ENCODE results near the gene NELFB. TPM values are rescaled to one million over a fixed set of nuclear protein-coding genes. Genes with fewer than 3 reads are reported as not detected.
A peak's percentile ranks its signal among the peaks of the same experiment; 100 is the strongest.

The NELFB gene
- total and polyA plus RNA-seq, 9 of the 15 experiments (the other 6 are each of a cell fraction or from before 2014, with no cell fraction given): 0.24 to 84.0 (median 29.7) TPM

DNA sequence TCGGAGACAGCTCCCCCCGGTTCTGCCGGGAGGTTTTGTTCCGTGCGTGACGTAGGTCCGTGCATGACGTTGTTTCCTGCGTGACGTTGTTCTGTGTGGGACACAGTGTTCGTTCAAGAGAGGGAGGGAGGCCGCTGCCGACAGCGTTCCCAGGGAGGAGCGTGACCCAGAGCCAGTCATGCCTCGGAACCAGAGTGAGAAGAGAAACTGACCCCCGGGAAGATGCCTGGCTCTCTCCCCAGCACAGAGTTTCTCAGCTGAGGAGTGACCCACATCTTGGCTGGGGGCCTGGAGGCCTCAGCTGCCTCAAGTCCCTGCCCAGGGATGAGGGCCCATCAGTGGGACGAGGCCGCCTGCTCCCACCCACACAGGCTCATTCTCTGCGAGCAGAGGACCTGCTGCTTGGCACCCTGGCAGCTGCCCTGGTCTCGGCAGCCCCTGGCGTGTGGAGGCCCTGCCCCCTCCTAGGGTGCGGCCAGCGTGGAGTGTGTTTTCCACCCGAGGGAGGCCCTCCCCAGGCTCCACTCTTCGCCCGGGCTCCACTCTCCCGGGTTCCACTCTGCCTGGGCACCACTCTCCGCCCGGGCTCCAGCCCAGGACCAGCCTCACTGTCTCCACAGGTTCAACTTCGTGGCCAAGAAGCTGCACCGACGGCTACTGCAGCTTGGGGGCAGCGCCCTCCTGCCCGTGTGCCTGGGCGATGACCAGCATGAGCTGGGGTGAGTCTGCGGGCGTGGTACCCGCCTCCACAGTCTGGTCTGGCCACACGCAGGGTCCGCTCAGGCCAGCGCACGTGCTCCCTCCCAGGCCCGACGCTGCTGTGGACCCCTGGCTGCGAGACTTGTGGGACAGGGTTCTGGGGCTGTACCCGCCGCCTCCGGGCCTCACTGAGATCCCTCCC is 41.7 kb upstream of the NELFB start:
- Histone ChIP-seq H3K9me3 (replicated peaks; ENCODE audit: control insufficient read depth, insufficient read depth, low read depth, low read length) (no peaks in the 10 kb centered on the region), H3K79me2 (ENCODE audit: control insufficient read depth, insufficient read depth, low read length) (peaks cover 12% of the 10 kb centered on the region; the same call in 2 of the 3 replicates), H3K4me3 (no peak overlapping the region), H3K9me1 (ENCODE audit: control insufficient read depth, insufficient read depth, low read length) (no peaks in the 10 kb centered on the region), H3K27me3 (ENCODE audit: control insufficient read depth in 2 of 2, insufficient read depth in 2 of 2, low read length in 2 of 2) (no peaks in the 10 kb centered on the region), H3K36me3 (ENCODE audit: control insufficient read depth, insufficient read depth, low read length) (peaks cover 48% of the 10 kb centered on the region; the same call in 2 of the 3 replicates), H2AFZ (ENCODE audit: low read depth, low read length) (no peak overlapping the region), H3K4me2 (ENCODE audit: insufficient read depth, low read length) (no peak overlapping the region), H3K9ac (ENCODE audit: insufficient read depth in 1 of 2, low read depth in 2 of 2, low read length in 2 of 2) (no peak overlapping the region), H3K27ac (ENCODE audit: extremely low read depth, low read depth, low read length) (no peak overlapping the region), H4K20me1 (replicated peaks; ENCODE audit: control insufficient read depth, insufficient read depth, low read length) (peaks cover 3% of the 10 kb centered on the region; the same call in 1 of the 2 replicates), H3K4me1 (replicated peaks in 1 of 2; ENCODE audit: control insufficient read depth in 2 of 2, insufficient read depth in 2 of 2, low read length in 2 of 2) (peaks cover 14 to 61% of the 10 kb centered on the region in 2 experiments)
- ATAC-seq (no peak), FAIRE-seq (no peak), DNase-seq (ENCODE audit: extremely low read depth in 1 of 4, low spot score in 3 of 4) (no peak)
- 89% methylated on average over 26 of the region's 49 CpGs for WGBS (ENCODE audit: insufficient coverage, low coverage, missing lambda C conversion rate)
- in situ Hi-C loops (cut with MboI) (no loop called here), intact Hi-C loops (cut with micrococcal nuclease) (no loop called here)
- CTCF ChIA-PET (ENCODE audit: low intra/inter-chr PET ratio): no interaction called here
- BruUV-seq (replicated peaks): no TSS peak
- POLR2A ChIA-PET: interaction anchor here (1.0 to 1.2 kb wide), 2 partner anchors 9 to 32 kb away, joined by 3 read pairs; no protein-coding TSS in a partner anchor
- TF ChIP-seq SAFB (IDR thresholded peaks at IDR 0.05; ENCODE audit: borderline replicate concordance, low read depth, low read length) (no peak), U2AF2 (optimal IDR thresholded peaks at IDR 0.05; ENCODE audit: low read depth, low read length) (no peak), FOXM1 (IDR thresholded peaks at IDR 0.05; ENCODE audit: low read depth) (no peak), FOXM1 (CRISPR knock-in tag; IDR thresholded peaks at IDR 0.05; ENCODE audit: low read depth) (no peak), ZNF41 (CRISPR knock-in tag; conservative IDR thresholded peaks at IDR 0.05) (no peak), GTF2A2 (tag; IDR thresholded peaks at IDR 0.05) (no peak), NR2F6 (CRISPR knock-in tag; IDR thresholded peaks at IDR 0.05) (no peak), SMARCC2 (IDR thresholded peaks at IDR 0.05; ENCODE audit: low read depth) (no peak), JUN (IDR thresholded peaks at IDR 0.05; ENCODE audit: borderline replicate concordance, low read depth, low read length) (no peak), JUN (CRISPR knock-in tag; IDR thresholded peaks at IDR 0.05; ENCODE audit: borderline replicate concordance) (no peak), NFXL1 (CRISPR knock-in tag; IDR thresholded peaks at IDR 0.05) (no peak)
- TF ChIP-seq, protein P1, sequence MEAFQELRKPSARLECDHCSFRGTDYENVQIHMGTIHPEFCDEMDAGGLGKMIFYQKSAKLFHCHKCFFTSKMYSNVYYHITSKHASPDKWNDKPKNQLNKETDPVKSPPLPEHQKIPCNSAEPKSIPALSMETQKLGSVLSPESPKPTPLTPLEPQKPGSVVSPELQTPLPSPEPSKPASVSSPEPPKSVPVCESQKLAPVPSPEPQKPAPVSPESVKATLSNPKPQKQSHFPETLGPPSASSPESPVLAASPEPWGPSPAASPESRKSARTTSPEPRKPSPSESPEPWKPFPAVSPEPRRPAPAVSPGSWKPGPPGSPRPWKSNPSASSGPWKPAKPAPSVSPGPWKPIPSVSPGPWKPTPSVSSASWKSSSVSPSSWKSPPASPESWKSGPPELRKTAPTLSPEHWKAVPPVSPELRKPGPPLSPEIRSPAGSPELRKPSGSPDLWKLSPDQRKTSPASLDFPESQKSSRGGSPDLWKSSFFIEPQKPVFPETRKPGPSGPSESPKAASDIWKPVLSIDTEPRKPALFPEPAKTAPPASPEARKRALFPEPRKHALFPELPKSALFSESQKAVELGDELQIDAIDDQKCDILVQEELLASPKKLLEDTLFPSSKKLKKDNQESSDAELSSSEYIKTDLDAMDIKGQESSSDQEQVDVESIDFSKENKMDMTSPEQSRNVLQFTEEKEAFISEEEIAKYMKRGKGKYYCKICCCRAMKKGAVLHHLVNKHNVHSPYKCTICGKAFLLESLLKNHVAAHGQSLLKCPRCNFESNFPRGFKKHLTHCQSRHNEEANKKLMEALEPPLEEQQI (IDR thresholded peaks at IDR 0.05): no peak
- TF ChIP-seq, protein P2, sequence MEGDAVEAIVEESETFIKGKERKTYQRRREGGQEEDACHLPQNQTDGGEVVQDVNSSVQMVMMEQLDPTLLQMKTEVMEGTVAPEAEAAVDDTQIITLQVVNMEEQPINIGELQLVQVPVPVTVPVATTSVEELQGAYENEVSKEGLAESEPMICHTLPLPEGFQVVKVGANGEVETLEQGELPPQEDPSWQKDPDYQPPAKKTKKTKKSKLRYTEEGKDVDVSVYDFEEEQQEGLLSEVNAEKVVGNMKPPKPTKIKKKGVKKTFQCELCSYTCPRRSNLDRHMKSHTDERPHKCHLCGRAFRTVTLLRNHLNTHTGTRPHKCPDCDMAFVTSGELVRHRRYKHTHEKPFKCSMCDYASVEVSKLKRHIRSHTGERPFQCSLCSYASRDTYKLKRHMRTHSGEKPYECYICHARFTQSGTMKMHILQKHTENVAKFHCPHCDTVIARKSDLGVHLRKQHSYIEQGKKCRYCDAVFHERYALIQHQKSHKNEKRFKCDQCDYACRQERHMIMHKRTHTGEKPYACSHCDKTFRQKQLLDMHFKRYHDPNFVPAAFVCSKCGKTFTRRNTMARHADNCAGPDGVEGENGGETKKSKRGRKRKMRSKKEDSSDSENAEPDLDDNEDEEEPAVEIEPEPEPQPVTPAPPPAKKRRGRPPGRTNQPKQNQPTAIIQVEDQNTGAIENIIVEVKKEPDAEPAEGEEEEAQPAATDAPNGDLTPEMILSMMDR (IDR thresholded peaks at IDR 0.05 in 2 of 3, conservative IDR thresholded peaks at IDR 0.05 in 1 of 3; ENCODE audit: insufficient read depth in 2 of 3, low read depth in 1 of 3, low read length in 3 of 3): peak in 2 of 3 experiments; percentile 32 to 41; a peak in 3 of 6 replicates
